GM23248 (cell line): ENCODE results near the gene MSL3B.

Experiments used
- EZH2 ChIP-seq: fragments of 200-600 bp; sonication (generic); IDR thresholded peaks from 2 replicates; pipeline ENCODE4 v1.6.1; 2018; ENCODE audit warnings: antibody characterized with exemption, mild to moderate bottlenecking; ENCODE audit not compliant: insufficient read depth, poor library complexity, severe bottlenecking
- EZH2phosphoT487 ChIP-seq: fragments of 200-600 bp; sonication (generic); IDR thresholded peaks from 2 replicates; pipeline ENCODE4 v1.6.1; 2018; ENCODE audit warnings: antibody characterized with exemption, moderate library complexity, mild to moderate bottlenecking, low read depth; ENCODE audit not compliant: insufficient read depth

DNA sequence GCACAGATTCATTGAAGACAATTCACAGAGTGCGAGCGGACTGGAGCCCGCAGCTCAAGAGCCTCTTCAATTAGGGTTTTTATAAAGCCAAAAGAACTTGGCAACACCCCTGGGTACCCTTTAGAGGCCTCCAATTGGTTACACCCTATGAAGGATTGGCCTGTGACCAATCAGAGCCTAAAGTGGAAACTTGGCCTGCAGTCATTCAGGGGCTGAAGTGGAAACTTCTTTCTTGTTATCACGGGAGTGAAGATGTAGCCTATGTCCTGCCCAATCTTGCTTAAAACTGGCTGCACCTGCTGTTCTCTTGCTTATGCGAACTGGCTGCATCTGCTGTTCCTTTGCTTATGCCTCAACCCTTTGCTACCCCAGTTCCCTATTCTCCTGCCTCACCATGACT lies 12.0 kb downstream of the MSL3B start:
- TF ChIP-seq EZH2phosphoT487, result no peak
- TF ChIP-seq EZH2, result no peak
